ENCODE results near the gene LRMDA. TPM values are rescaled to one million over a fixed set of nuclear protein-coding genes. Genes with fewer than 3 reads are reported as not detected.

Gene LRMDA
- total and polyA plus RNA-seq, 2 of the 13 experiments (the other 11 are each of a cell fraction or from before 2014, with no cell fraction given): 13.4 to 22.0 TPM

DNA sequence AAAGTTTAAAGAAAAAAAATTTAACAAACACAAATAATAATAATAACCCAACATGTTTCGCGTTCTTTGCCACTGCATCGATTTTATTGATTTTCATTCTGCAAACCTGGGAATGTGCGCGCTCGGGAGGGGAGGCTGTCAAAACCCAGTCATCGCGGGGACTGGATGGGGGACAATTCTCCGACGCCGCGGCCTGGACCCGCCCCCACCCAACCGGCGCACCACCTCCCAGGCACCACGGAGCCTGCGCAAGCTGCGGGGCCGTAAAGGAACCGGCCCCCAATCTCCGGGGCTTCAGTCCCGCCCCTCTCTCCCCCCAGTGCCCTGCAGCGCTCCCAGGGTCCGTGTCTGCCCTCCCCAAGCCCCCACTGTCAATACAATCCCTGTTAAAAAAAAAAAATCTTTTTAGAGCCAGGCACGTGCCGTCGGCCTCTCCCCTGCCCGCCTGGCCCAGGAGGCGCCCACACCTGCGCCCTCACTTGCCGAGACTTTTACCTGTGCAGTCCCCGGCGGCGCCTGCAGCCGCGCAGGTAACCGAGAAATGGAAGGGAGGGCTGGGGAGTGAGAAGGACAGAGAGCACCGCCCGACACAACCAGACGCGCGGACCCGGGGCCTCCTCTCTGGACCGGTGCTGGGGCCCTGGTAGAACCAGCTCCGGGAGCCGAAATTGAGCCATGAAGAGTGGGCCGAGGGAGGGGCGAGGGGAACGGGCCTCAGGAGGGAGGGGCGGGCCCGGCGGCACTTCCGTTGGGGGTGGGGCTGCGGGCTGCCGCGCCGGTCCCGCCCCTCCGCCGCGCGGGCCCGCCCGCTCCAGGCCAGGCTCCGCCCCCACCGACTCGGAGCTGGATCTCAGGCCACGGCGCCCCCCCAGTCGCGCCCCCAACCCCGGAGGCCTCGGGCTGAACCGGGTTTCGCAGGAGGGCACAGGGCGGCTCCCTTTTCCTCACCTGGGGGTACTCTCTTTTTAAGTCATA, 22.2 kb upstream of the LRMDA start (continued):
- no peak for TF ChIP-seq ZFP36L1 (CRISPR knock-in tag; IDR thresholded peaks at IDR 0.05)
- TF ChIP-seq, protein P1, sequence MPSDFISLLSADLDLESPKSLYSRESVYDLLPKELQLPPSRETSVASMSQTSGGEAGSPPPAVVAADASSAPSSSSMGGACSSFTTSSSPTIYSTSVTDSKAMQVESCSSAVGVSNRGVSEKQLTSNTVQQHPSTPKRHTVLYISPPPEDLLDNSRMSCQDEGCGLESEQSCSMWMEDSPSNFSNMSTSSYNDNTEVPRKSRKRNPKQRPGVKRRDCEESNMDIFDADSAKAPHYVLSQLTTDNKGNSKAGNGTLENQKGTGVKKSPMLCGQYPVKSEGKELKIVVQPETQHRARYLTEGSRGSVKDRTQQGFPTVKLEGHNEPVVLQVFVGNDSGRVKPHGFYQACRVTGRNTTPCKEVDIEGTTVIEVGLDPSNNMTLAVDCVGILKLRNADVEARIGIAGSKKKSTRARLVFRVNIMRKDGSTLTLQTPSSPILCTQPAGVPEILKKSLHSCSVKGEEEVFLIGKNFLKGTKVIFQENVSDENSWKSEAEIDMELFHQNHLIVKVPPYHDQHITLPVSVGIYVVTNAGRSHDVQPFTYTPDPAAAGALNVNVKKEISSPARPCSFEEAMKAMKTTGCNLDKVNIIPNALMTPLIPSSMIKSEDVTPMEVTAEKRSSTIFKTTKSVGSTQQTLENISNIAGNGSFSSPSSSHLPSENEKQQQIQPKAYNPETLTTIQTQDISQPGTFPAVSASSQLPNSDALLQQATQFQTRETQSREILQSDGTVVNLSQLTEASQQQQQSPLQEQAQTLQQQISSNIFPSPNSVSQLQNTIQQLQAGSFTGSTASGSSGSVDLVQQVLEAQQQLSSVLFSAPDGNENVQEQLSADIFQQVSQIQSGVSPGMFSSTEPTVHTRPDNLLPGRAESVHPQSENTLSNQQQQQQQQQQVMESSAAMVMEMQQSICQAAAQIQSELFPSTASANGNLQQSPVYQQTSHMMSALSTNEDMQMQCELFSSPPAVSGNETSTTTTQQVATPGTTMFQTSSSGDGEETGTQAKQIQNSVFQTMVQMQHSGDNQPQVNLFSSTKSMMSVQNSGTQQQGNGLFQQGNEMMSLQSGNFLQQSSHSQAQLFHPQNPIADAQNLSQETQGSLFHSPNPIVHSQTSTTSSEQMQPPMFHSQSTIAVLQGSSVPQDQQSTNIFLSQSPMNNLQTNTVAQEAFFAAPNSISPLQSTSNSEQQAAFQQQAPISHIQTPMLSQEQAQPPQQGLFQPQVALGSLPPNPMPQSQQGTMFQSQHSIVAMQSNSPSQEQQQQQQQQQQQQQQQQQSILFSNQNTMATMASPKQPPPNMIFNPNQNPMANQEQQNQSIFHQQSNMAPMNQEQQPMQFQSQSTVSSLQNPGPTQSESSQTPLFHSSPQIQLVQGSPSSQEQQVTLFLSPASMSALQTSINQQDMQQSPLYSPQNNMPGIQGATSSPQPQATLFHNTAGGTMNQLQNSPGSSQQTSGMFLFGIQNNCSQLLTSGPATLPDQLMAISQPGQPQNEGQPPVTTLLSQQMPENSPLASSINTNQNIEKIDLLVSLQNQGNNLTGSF (CRISPR knock-in tag; IDR thresholded peaks at IDR 0.05): no peak
- TF ChIP-seq, protein P2, sequence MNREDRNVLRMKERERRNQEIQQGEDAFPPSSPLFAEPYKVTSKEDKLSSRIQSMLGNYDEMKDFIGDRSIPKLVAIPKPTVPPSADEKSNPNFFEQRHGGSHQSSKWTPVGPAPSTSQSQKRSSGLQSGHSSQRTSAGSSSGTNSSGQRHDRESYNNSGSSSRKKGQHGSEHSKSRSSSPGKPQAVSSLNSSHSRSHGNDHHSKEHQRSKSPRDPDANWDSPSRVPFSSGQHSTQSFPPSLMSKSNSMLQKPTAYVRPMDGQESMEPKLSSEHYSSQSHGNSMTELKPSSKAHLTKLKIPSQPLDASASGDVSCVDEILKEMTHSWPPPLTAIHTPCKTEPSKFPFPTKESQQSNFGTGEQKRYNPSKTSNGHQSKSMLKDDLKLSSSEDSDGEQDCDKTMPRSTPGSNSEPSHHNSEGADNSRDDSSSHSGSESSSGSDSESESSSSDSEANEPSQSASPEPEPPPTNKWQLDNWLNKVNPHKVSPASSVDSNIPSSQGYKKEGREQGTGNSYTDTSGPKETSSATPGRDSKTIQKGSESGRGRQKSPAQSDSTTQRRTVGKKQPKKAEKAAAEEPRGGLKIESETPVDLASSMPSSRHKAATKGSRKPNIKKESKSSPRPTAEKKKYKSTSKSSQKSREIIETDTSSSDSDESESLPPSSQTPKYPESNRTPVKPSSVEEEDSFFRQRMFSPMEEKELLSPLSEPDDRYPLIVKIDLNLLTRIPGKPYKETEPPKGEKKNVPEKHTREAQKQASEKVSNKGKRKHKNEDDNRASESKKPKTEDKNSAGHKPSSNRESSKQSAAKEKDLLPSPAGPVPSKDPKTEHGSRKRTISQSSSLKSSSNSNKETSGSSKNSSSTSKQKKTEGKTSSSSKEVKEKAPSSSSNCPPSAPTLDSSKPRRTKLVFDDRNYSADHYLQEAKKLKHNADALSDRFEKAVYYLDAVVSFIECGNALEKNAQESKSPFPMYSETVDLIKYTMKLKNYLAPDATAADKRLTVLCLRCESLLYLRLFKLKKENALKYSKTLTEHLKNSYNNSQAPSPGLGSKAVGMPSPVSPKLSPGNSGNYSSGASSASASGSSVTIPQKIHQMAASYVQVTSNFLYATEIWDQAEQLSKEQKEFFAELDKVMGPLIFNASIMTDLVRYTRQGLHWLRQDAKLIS (CRISPR knock-in tag; IDR thresholded peaks at IDR 0.05): no peak
- TF ChIP-seq, protein P3, sequence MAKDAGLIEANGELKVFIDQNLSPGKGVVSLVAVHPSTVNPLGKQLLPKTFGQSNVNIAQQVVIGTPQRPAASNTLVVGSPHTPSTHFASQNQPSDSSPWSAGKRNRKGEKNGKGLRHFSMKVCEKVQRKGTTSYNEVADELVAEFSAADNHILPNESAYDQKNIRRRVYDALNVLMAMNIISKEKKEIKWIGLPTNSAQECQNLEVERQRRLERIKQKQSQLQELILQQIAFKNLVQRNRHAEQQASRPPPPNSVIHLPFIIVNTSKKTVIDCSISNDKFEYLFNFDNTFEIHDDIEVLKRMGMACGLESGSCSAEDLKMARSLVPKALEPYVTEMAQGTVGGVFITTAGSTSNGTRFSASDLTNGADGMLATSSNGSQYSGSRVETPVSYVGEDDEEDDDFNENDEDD (CRISPR knock-in tag; IDR thresholded peaks at IDR 0.05; ENCODE audit: borderline replicate concordance): 0 out of 2 replicates have a peak, but pooled peaks have one; percentile 4
- peak; percentile 79 for TF ChIP-seq GABPB1 (CRISPR knock-in tag; IDR thresholded peaks at IDR 0.05)
- no peak for TF ChIP-seq ZNF326 (CRISPR knock-in tag; IDR thresholded peaks at IDR 0.05; ENCODE audit: borderline replicate concordance)
- no peak for TF ChIP-seq SMAD3 (CRISPR knock-in tag; IDR thresholded peaks at IDR 0.05)
- TF ChIP-seq, protein P4, sequence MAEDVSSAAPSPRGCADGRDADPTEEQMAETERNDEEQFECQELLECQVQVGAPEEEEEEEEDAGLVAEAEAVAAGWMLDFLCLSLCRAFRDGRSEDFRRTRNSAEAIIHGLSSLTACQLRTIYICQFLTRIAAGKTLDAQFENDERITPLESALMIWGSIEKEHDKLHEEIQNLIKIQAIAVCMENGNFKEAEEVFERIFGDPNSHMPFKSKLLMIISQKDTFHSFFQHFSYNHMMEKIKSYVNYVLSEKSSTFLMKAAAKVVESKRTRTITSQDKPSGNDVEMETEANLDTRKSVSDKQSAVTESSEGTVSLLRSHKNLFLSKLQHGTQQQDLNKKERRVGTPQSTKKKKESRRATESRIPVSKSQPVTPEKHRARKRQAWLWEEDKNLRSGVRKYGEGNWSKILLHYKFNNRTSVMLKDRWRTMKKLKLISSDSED (CRISPR knock-in tag; IDR thresholded peaks at IDR 0.05): no peak
- no peak for TF ChIP-seq ZNF543 (CRISPR knock-in tag; IDR thresholded peaks at IDR 0.05)
- no peak for TF ChIP-seq EHMT2 (IDR thresholded peaks at IDR 0.05; ENCODE audit: borderline replicate concordance, low read depth, low read length)
- TF ChIP-seq, protein P5, sequence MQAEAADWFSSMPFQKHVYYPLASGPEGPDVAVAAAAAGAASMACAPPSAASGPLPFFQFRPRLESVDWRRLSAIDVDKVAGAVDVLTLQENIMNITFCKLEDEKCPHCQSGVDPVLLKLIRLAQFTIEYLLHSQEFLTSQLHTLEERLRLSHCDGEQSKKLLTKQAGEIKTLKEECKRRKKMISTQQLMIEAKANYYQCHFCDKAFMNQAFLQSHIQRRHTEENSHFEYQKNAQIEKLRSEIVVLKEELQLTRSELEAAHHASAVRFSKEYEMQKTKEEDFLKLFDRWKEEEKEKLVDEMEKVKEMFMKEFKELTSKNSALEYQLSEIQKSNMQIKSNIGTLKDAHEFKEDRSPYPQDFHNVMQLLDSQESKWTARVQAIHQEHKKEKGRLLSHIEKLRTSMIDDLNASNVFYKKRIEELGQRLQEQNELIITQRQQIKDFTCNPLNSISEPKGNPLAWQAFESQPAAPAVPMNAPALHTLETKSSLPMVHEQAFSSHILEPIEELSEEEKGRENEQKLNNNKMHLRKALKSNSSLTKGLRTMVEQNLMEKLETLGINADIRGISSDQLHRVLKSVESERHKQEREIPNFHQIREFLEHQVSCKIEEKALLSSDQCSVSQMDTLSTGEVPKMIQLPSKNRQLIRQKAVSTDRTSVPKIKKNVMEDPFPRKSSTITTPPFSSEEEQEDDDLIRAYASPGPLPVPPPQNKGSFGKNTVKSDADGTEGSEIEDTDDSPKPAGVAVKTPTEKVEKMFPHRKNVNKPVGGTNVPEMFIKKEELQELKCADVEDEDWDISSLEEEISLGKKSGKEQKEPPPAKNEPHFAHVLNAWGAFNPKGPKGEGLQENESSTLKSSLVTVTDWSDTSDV (CRISPR knock-in tag; IDR thresholded peaks at IDR 0.05): no peak
- TF ChIP-seq ZNF782 (CRISPR knock-in tag; IDR thresholded peaks at IDR 0.05; ENCODE audit: borderline replicate concordance): 0 out of 2 replicates have a peak, but pooled peaks have one; percentile 8

Data from HepG2 (cell line).